NT2/D1 (cell line): ENCODE measurements around the gene CORO7.

Experiments
- SUZ12 ChIP-seq: IDR thresholded peaks from 2 replicates; pipeline ENCODE4 v1.6.1; 2011; ENCODE audit not compliant: insufficient read length, insufficient read depth; ENCODE audit errors: extremely low read depth
- YY1 ChIP-seq: IDR thresholded peaks from 2 replicates; pipeline ENCODE4 v1.6.1; 2011; ENCODE audit not compliant: insufficient read length, insufficient read depth
- ZNF274 ChIP-seq: IDR thresholded peaks from 2 replicates; pipeline ENCODE4 v1.6.1; 2011; ENCODE audit warnings: mild to moderate bottlenecking, low read depth, low read length

GRCh38 chr16:4372001-4372577 lies 44.3 kb downstream of the CORO7 start:
- no peak for TF ChIP-seq ZNF274
- no peak for TF ChIP-seq SUZ12
- TF ChIP-seq YY1, result no peak
